HG02870 (cell line): Measurements from ENCODE around the gene ENTHD1.
A peak's percentile ranks its signal among the peaks of the same experiment; 100 is the strongest.
"Not testable (repeated sequence)": the region's sequence is repeated elsewhere in the genome, so short reads cannot be mapped to it uniquely, and the experiment has no call there.

Experiments used
- ATAC-seq: cut with Tn5 transposase; IDR thresholded peaks from one replicate; pipeline ENCODE4 v1.9.1; 2021; ENCODE audit warnings: mild to moderate bottlenecking, moderate library complexity; ENCODE audit not compliant: unreplicated experiment

Gene ENTHD1

GRCh38 chr22:39852799-39853198, 40.8 kb downstream of the ENTHD1 start:
- no peak for ATAC-seq

- ATAC-seq = no peak
Measured at GRCh38 chr22:39851606-39852315, 41.8 kb downstream of the ENTHD1 start.

- no peak for ATAC-seq
Measured at GRCh38 chr22:39847477-39847876, 46.1 kb downstream of the ENTHD1 start.

GRCh38 chr22:39846539-39846938, 47.0 kb downstream of the ENTHD1 start:
- ATAC-seq = not testable (repeated sequence)

- no peak for ATAC-seq
Measured at GRCh38 chr22:39845529-39845928, 48.0 kb downstream of the ENTHD1 start.

- no peak for ATAC-seq
Measured at GRCh38 chr22:39839917-39840510, 53.5 kb downstream of the ENTHD1 start.

GRCh38 chr22:39839204-39839603, 54.4 kb downstream of the ENTHD1 start:
- ATAC-seq = no peak

- ATAC-seq = no peak
Measured at GRCh38 chr22:39833610-39834009, 60.0 kb downstream of the ENTHD1 start.

- no peak for ATAC-seq
Measured at GRCh38 chr22:39833093-39833492, 60.5 kb downstream of the ENTHD1 start.

GRCh38 chr22:39832627-39833074, 60.9 kb downstream of the ENTHD1 start:
- ATAC-seq = no peak

GRCh38 chr22:39825661-39826102, 67.9 kb downstream of the ENTHD1 start:
- ATAC-seq = peak; percentile 67

- ATAC-seq = no peak
Measured at GRCh38 chr22:39821008-39821407, 72.6 kb downstream of the ENTHD1 start.

- ATAC-seq = no peak
Measured at GRCh38 chr22:39820256-39820655, 73.3 kb downstream of the ENTHD1 start.

- no peak for ATAC-seq
Measured at GRCh38 chr22:39819429-39819828, 74.1 kb downstream of the ENTHD1 start.

GRCh38 chr22:39818094-39818493, 75.5 kb downstream of the ENTHD1 start:
- no peak for ATAC-seq

GRCh38 chr22:39815932-39816331, 77.6 kb downstream of the ENTHD1 start:
- ATAC-seq = no peak

- no peak for ATAC-seq
Measured at GRCh38 chr22:39814899-39815298, 78.7 kb downstream of the ENTHD1 start.

GRCh38 chr22:39809772-39810557, 83.6 kb downstream of the ENTHD1 start:
- ATAC-seq = no peak

GRCh38 chr22:39808081-39808480, 85.5 kb downstream of the ENTHD1 start:
- no peak for ATAC-seq

- no peak for ATAC-seq
Measured at GRCh38 chr22:39806109-39806508, 87.5 kb downstream of the ENTHD1 start.

GRCh38 chr22:39805117-39805516, 88.4 kb downstream of the ENTHD1 start:
- ATAC-seq = no peak

GRCh38 chr22:39802682-39803081, 90.9 kb downstream of the ENTHD1 start:
- ATAC-seq = no peak
